Esophagus muscularis mucosa (tissue), 4 donors: ENCODE measurements around the gene MCTP2.

Source experiments
- EP300 ChIP-seq: sonication (generic); formaldehyde crosslinking; IDR thresholded peaks from one replicate; pipeline ENCODE4 v1.6.1; 2017; ENCODE audit warnings: antibody characterized with exemption
- POLR2A ChIP-seq: fragments of 450-650 bp; IDR thresholded peaks from one replicate; pipeline ENCODE4 v1.6.1; 2017; ENCODE audit warnings: antibody characterized with exemption, moderate library complexity, mild to moderate bottlenecking, low read depth
- POLR2AphosphoS5 ChIP-seq, 2 donors: sonication (generic); formaldehyde crosslinking; IDR thresholded peaks; one replicate each; pipeline ENCODE4 v1.6.1; 2017; ENCODE audit warnings: antibody characterized with exemption in 2 of 2
- TF ChIP-seq, protein P1 (sequence below), 3 experiments: fragments of 200-600 bp in 2 of 3; fragments of 450-650 bp in 1 of 3; sonication (generic) in 2 of 3; IDR thresholded peaks; one replicate each; pipeline ENCODE4 v1.5.1; 2017 to 2019; ENCODE audit warnings: antibody characterized with exemption in 3 of 3, mild to moderate bottlenecking in 2 of 3, moderate library complexity in 1 of 3

- TF ChIP-seq POLR2A (no peak), POLR2AphosphoS5 (IDR thresholded peaks at IDR 0.05) (no peak), EP300 (no peak)
- TF ChIP-seq, protein P1, sequence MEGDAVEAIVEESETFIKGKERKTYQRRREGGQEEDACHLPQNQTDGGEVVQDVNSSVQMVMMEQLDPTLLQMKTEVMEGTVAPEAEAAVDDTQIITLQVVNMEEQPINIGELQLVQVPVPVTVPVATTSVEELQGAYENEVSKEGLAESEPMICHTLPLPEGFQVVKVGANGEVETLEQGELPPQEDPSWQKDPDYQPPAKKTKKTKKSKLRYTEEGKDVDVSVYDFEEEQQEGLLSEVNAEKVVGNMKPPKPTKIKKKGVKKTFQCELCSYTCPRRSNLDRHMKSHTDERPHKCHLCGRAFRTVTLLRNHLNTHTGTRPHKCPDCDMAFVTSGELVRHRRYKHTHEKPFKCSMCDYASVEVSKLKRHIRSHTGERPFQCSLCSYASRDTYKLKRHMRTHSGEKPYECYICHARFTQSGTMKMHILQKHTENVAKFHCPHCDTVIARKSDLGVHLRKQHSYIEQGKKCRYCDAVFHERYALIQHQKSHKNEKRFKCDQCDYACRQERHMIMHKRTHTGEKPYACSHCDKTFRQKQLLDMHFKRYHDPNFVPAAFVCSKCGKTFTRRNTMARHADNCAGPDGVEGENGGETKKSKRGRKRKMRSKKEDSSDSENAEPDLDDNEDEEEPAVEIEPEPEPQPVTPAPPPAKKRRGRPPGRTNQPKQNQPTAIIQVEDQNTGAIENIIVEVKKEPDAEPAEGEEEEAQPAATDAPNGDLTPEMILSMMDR (IDR thresholded peaks at IDR 0.05): no peak
These were observed 91.7 kb downstream of the MCTP2 start for GRCh38 chr15:94323076-94323475.
